Hepatocyte (in vitro differentiated cells): ENCODE results near the gene TTBK1. TPM values are rescaled to one million over a fixed set of nuclear protein-coding genes. Genes with fewer than 3 reads are reported as not detected.

Source experiments
- DNase-seq: peaks from one replicate; pipeline ENCODE4 v3.0.0-alpha.2; 2016; ENCODE audit warnings: low spot score
- H2AFZ ChIP-seq: fragments of 200-600 bp; sonication (generic); 2 replicates; pipeline ENCODE4 v1.6.0; 2016; ENCODE audit warnings: antibody characterized with exemption, mild to moderate bottlenecking
- H3K27ac ChIP-seq: fragments of 200-600 bp; sonication (generic); 2 replicates; pipeline ENCODE4 v1.5.1; 2016; ENCODE audit warnings: mild to moderate bottlenecking
- H3K27me3 ChIP-seq: fragments of 200-600 bp; sonication (generic); 2 replicates; pipeline ENCODE4 v1.6.1; 2016
- H3K36me3 ChIP-seq: fragments of 200-600 bp; sonication (generic); replicated peaks from 2 replicates; pipeline ENCODE4 v1.5.1; 2016; ENCODE audit warnings: low read depth; ENCODE audit not compliant: insufficient read depth
- H3K4me1 ChIP-seq: fragments of 200-600 bp; sonication (generic); 2 replicates; pipeline ENCODE4 v1.5.1; 2016; ENCODE audit warnings: mild to moderate bottlenecking, moderate library complexity; ENCODE audit not compliant: insufficient read depth
- H3K4me2 ChIP-seq: fragments of 200-600 bp; sonication (generic); 2 replicates; pipeline ENCODE4 v1.6.0; 2016
- H3K4me3 ChIP-seq: fragments of 200-600 bp; sonication (generic); 2 replicates; pipeline ENCODE4 v1.5.1; 2016; ENCODE audit warnings: mild to moderate bottlenecking
- H3K79me2 ChIP-seq: fragments of 200-600 bp; sonication (generic); 2 replicates; pipeline ENCODE4 v1.6.0; 2017; ENCODE audit warnings: mild to moderate bottlenecking
- H3K9me2 ChIP-seq: fragments of 200-600 bp; sonication (generic); replicated peaks from 2 replicates; pipeline ENCODE4 v1.6.0; 2017; ENCODE audit warnings: mild to moderate bottlenecking; ENCODE audit not compliant: insufficient read depth
- H3K9me3 ChIP-seq: fragments of 200-600 bp; sonication (generic); 2 replicates; pipeline ENCODE4 v1.5.1; 2016; ENCODE audit warnings: low read depth, mild to moderate bottlenecking
- H4K20me1 ChIP-seq: fragments of 200-600 bp; sonication (generic); 2 replicates; pipeline ENCODE4 v1.6.0; 2016; ENCODE audit warnings: mild to moderate bottlenecking; ENCODE audit not compliant: insufficient read depth, poor library complexity, severe bottlenecking
- CTCF ChIP-seq: fragments of 200-600 bp; sonication (generic); IDR thresholded peaks from 2 replicates; pipeline ENCODE4 v1.5.1; 2016; ENCODE audit warnings: antibody characterized with exemption, mild to moderate bottlenecking; ENCODE audit not compliant: poor library complexity
- EZH2 ChIP-seq: fragments of 200-600 bp; sonication (generic); IDR thresholded peaks from 2 replicates; pipeline ENCODE4 v1.6.1; 2016; ENCODE audit warnings: antibody characterized with exemption, mild to moderate bottlenecking, borderline replicate concordance
- EZH2phosphoT487 ChIP-seq: fragments of 200-600 bp; sonication (generic); IDR thresholded peaks from one replicate; pipeline ENCODE4 v1.6.1; 2018; ENCODE audit warnings: antibody characterized with exemption, mild to moderate bottlenecking, low read depth, moderate library complexity; ENCODE audit not compliant: unreplicated experiment, severe bottlenecking
- WGBS: methylation state at CpG from one replicate; pipeline ENCODE4 v1.1.6; 2016; ENCODE audit warnings: low lambda C conversion rate; ENCODE audit errors: missing lambda C conversion rate; 5-methylcytosine and 5-hydroxymethylcytosine counted together
- polyA plus RNA-seq: library from polyadenylated mRNA; unstranded; fragments of >200 nt; fragmentation: Nextera tagmentation; extraction: Ambion mirVana; gene quantifications from 2 replicates; pipeline ENCODE4 v1.2.1, GENCODE V29; 2016
- total RNA-seq: library from RNA; depleted of rRNA; stranded (reverse); fragments of >200 nt; gene quantifications from 2 replicates; pipeline ENCODE4 v1.2.3, GENCODE V29; 2014

TTBK1 gene
- total and polyA plus RNA-seq, 2 experiments from 2014 or later, result 0.34 to 1.1 TPM

GRCh38 chr6:43256670-43257366 lies 13.5 kb downstream of the TTBK1 start:
- no peaks in the 10 kb centered on the region for H4K20me1 ChIP-seq

GRCh38 chr6:43257367-43258145 lies 14.3 kb downstream of the TTBK1 start:
- Histone ChIP-seq H3K9me3 (no peaks in the 10 kb centered on the region), H2AFZ (no peak overlapping the region), H3K4me1 (peaks cover 3% of the 10 kb centered on the region), H3K27ac (no peak overlapping the region), H3K4me2 (no peak overlapping the region), H3K4me3 (no peak overlapping the region), H3K36me3 (no peaks in the 10 kb centered on the region), H4K20me1 (no peaks in the 10 kb centered on the region), H3K79me2 (no peaks in the 10 kb centered on the region), H3K9me2 (no peaks in the 10 kb centered on the region), H3K27me3 (no peaks in the 10 kb centered on the region)
- TF ChIP-seq EZH2phosphoT487, result no peak
- no peak for TF ChIP-seq CTCF
- no peak for TF ChIP-seq EZH2
- WGBS, result 86% methylated on average over 12 of the region's 12 CpGs
- no peak for DNase-seq

More at GRCh38 chr6:43256670-43257366, 13.5 kb downstream of the TTBK1 start:
- Histone ChIP-seq H3K79me2 (no peaks in the 10 kb centered on the region), H3K4me2 (no peak overlapping the region), H3K27ac (no peak overlapping the region), H3K36me3 (no peaks in the 10 kb centered on the region), H3K9me2 (no peaks in the 10 kb centered on the region), H3K4me1 (no peaks in the 10 kb centered on the region), H2AFZ (no peak overlapping the region), H3K27me3 (peaks cover under 1% of the 10 kb centered on the region), H3K4me3 (no peak overlapping the region), H3K9me3 (no peaks in the 10 kb centered on the region)
- TF ChIP-seq EZH2 (no peak), EZH2phosphoT487 (no peak), CTCF (no peak)
- 82% methylated on average over 9 of the region's 9 CpGs for WGBS
- DNase-seq, result no peak

- no peaks in the 10 kb centered on the region for H4K20me1 ChIP-seq
- H3K27me3 ChIP-seq, result no peaks in the 10 kb centered on the region
- no peak overlapping the region for H2AFZ ChIP-seq
- no peaks in the 10 kb centered on the region for H3K9me3 ChIP-seq
- H3K36me3 ChIP-seq, result no peaks in the 10 kb centered on the region
- no peak overlapping the region for H3K4me3 ChIP-seq
- no peak for DNase-seq
- WGBS, result 63% methylated on average over 4 of the region's 4 CpGs
- TF ChIP-seq EZH2 (no peak), EZH2phosphoT487 (no peak), CTCF (no peak)
- H3K79me2 ChIP-seq, result no peaks in the 10 kb centered on the region
- H3K4me1 ChIP-seq, result peaks cover 7% of the 10 kb centered on the region
- H3K9me2 ChIP-seq, result no peaks in the 10 kb centered on the region
- no peak overlapping the region for H3K4me2 ChIP-seq
- H3K27ac ChIP-seq, result no peak overlapping the region
Measured at GRCh38 chr6:43258180-43258579, 14.9 kb downstream of the TTBK1 start.
